HG03558 (cell line): Measurements from ENCODE around the gene ISLR.

Source experiments
- ATAC-seq: cut with Tn5 transposase; IDR thresholded peaks from one replicate; pipeline ENCODE4 v1.9.1; 2021; ENCODE audit warnings: moderate number of reproducible peaks; ENCODE audit not compliant: unreplicated experiment; ENCODE audit errors: extremely low read depth

The ISLR gene

GRCh38 chr15:74173380-74174218 lies at the start of gene ISLR:
Gene ISLR (plus strand): TSS chr15:74173710. CDS start chr15:74174859, 1,149 bp downstream.
- no peak for ATAC-seq

GRCh38 chr15:74124196-74124595 lies 49.3 kb upstream of the ISLR start:
- no peak for ATAC-seq

GRCh38 chr15:74124759-74125158 lies 48.8 kb upstream of the ISLR start:
- no peak for ATAC-seq

- no peak for ATAC-seq
Measured at GRCh38 chr15:74127255-74127953, 46.1 kb upstream of the ISLR start.

- ATAC-seq, result no peak
Measured at GRCh38 chr15:74127954-74128784, 45.3 kb upstream of the ISLR start.

- no peak for ATAC-seq
Measured at GRCh38 chr15:74128785-74129585, 44.5 kb upstream of the ISLR start.

GRCh38 chr15:74129586-74130154 lies 43.8 kb upstream of the ISLR start:
- no peak for ATAC-seq

- ATAC-seq, result no peak
Measured at GRCh38 chr15:74130155-74130848, 43.2 kb upstream of the ISLR start, which contains the start of gene ISLR2. Gene ISLR2 (plus strand): TSS chr15:74130586. CDS start chr15:74132755, 2,169 bp downstream.

GRCh38 chr15:74130849-74131627 lies 42.5 kb upstream of the ISLR start:
- no peak for ATAC-seq

GRCh38 chr15:74131628-74132413 lies 41.7 kb upstream of the ISLR start:
- no peak for ATAC-seq

GRCh38 chr15:74132681-74133651 lies 40.5 kb upstream of the ISLR start:
- ATAC-seq, result no peak

GRCh38 chr15:74133694-74134386 lies 39.7 kb upstream of the ISLR start:
- ATAC-seq, result no peak

- ATAC-seq, result no peak
Measured at GRCh38 chr15:74134387-74135027, 39.0 kb upstream of the ISLR start.

- ATAC-seq, result no peak
Measured at GRCh38 chr15:74135041-74135565, 38.4 kb upstream of the ISLR start.

- ATAC-seq, result no peak
Measured at GRCh38 chr15:74136540-74136813, 37.0 kb upstream of the ISLR start.
